Limb (tissue), 2 donors: ENCODE data around the gene CCSER2.
"Not testable (repeated sequence)": the region's sequence is repeated elsewhere in the genome, so short reads cannot be mapped to it uniquely, and the experiment has no call there.

Experiments used
- DNase-seq, 2 donors: peaks; one replicate each; pipeline ENCODE4 v3.0.0-alpha.2; 2016; ENCODE audit errors: extremely low spot score in 2 of 2

The CCSER2 gene

DNA sequence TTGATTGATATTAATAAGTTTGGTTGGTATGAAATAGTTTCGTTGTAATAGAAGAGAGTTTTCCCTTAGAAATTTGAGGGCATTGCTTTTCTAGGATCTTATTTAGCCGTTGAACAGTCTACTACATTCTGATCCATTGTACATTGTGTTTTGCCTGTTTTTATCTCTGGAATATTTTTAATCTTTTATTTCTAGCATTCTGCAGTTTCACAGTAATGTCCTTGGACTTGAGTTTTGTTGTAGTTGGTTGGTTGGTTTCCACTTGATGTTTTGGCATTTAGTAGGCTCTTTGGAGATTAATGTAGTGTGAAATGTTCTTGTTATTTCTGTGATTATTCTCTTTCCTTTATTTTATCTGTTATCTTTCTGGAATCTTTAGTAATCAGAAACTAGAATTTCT lies 112.4 kb downstream of the CCSER2 start:
- DNase-seq: no peak

GRCh38 chr10:84447701-84448400 lies 119.5 kb downstream of the CCSER2 start:
- DNase-seq: no peak

DNA sequence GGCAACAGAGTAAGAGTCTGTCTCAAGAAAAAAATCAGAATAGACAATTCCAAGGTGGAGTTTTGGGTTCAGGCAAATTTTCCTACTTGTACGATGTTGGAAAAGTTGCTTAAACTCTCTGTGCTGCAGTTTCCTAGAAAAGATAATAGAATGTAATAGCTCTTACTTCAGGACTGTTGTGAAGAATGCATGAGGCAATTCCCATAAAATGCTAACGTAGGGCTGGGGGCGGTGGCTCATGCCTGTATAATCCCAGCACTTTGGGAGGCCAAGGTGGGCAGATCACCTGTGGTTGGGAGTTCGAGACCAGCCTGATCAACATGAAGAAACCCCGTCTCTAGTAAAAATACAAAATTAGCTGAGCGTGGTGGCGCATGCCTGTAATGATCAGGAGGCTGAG lies 121.0 kb downstream of the CCSER2 start:
- not testable (repeated sequence) for DNase-seq

GRCh38 chr10:84452003-84452402 lies 123.6 kb downstream of the CCSER2 start:
- DNase-seq: no peak

GRCh38 chr10:84453303-84453702 lies 124.9 kb downstream of the CCSER2 start:
- DNase-seq: no peak

DNA sequence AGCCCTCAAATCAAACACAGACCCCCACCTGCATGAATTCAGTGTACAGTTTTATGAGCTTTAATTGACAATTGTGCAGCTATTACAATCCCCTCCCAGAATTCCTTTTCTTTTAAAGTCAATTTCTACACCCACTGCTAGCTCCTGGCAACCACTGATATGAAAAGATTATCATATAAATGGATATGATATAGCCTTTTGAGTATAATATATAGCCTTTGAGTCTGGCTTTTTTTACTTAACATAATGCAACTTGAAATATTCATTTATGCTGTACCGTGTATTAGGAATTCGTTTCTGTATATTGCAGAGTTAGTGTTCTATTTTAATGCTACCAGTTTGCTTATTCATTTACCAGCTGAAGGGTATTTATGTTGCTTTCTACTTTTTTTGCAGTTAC lies 127.7 kb downstream of the CCSER2 start:
- DNase-seq: no peak

DNA sequence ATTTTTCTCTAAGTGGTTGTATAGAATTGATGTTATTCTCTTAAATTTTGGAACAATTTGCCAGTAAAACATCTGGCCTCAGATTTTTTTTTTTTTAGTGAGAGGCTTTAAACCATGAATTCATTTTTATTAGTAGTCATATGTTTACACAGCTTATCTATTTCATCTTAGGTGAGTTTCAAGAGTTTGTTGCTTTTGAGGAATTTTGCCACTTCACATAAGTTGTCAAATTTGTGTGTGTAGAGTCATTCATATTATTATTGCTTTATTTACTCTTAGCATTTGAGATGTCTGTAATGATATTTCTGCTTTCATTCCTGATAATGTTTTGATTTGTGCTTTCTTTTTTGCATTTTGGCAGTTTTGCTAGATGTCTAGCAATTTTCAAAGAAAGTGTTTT lies 132.1 kb downstream of the CCSER2 start:
- no peak for DNase-seq

DNA sequence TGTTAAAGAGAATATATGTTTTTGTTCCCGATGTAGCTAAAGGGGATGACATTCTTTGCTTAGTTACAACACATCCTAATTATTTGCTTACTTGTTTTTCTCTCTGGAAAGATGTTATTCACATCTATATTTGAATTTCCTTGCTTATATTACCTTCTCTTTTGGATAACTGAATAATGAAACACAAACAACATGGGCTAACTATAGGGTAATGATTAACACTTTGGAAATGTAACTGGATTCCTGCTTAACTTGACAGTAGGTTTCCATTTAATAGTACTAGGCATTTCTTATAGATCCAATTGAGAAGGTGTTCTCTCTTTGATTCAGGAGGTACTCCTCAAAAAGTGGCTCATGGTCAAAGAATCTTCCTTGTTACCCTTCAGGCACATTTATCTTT lies 141.1 kb downstream of the CCSER2 start:
- DNase-seq: no peak

DNA sequence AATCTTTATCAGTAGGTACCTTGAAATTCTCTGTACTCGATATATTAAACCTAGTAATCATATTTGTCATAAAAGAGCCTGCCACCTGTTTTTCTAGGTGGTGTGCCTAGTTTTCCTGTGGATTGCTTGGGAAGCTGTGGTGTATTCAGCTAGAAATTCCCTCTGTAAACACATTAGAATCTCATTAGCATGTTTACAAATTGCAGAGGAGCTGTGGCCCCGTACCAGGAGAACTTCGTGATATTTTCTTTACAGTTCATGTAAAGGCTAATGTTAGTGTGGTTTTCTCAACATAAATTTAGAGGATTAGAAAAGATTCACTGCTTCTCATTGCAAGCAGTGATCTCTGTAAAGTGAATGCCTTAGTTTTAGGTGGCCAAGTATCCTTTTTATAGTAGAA lies 144.7 kb downstream of the CCSER2 start:
- no peak for DNase-seq

GRCh38 chr10:84477398-84478128 lies 149.2 kb downstream of the CCSER2 start:
- DNase-seq: no peak

DNA sequence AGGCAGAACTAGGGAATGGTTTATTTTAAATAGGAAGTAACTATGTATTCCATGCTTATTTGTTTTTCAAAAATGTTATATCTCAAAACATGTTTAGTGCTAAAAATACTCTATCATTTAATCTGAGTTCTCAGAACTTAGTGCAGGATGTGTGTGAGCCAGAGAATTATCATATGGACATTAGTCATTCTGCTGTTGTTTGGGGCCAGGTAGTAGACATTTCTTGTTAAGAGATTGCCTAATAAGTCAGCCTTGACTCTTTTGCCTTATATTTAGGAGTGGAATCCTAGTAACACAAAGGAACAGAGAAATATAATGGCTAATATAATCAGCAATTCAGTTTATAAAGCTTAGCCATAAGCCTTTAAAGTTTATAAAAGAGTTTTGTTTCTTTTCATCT lies 149.8 kb downstream of the CCSER2 start:
- no peak for DNase-seq

- DNase-seq: no peak
Measured at GRCh38 chr10:84478679-84479078, 150.3 kb downstream of the CCSER2 start.

DNA sequence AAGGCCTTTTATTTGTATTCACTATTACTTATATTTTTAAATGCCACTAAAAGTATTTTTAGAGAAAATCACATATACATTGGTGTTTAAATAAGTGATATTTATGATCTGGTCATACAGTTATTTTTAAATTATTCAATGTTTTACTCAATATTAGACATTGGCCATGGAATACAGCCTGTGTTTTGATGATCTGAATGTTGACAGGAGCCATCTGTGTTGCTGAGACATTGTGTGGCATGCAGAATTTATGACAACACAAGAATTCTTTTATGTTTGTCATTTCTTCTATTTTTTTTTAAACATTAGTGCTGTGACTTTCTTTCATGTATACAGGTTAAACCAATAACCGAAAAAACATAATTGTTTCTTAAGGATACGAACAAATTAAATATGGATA lies 156.2 kb downstream of the CCSER2 start:
- DNase-seq: no peak

GRCh38 chr10:84493361-84493760 lies 165.0 kb downstream of the CCSER2 start:
- no peak for DNase-seq

DNA sequence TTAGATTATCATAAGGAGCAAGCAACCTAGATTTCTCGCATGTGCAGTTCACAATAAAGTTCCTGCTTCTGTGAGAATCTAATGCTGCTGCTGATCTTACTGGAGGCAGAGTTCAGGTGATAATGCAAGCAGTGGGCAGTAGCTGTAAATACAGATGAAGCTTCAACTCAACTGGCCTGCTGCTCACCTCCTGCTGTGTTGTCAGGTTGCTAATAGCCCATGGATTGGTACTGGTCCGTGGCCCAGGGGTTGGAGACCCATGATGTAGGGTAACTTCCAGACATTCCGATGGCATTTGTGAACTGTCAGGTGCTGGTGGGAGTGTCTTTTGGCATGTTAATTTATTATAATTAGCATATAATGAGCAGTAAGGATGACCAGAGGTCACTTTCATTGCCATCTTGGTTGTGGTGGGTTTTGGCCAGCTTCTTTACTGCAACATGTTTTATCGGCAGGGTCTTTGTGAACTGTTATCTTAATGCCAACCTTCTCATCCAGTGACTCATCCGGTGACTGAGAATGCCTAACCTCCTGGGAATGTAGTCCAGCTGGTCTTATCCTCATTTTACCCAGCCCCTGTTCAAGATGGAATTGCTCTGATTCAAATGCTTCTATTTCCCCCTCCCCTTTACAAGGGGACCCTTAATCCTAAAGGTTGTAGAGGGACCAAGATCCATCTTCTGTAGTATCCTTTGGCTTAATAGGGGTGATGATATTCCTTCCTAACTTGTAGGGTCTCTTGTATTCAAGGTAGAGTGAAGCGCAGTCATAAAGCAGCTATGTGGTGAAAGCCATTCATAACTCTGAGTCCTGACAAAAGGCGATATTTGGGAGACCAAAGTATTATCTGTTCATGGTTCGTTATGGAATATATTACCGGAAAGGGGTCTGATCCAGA lies 165.8 kb downstream of the CCSER2 start:
- no peak for DNase-seq

- no peak for DNase-seq
Measured at GRCh38 chr10:84494849-84495180, 166.4 kb downstream of the CCSER2 start.

GRCh38 chr10:84497978-84498377 lies 169.6 kb downstream of the CCSER2 start:
- no peak for DNase-seq

DNA sequence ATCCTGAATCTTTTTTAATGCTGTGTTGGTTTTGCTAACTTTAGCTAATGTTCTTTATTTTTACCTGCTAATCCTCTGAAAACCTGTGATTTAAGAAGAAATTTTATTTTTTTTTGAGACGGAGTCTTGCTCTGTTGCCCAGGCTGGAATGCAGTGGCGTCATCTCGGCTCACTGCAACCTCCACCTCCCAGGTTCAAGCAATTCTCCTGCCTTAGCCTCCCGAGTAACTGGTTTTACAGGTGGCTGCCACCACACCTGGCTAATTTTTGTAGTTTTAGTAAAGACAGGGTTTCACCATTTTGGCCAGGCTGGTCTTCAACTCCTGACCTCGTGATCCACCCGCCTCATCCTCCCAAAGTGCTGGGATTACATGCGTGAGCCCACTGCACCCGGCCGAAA lies 170.7 kb downstream of the CCSER2 start:
- not testable (repeated sequence) for DNase-seq

- DNase-seq: no peak
Measured at GRCh38 chr10:84499846-84500245, 171.5 kb downstream of the CCSER2 start.

GRCh38 chr10:84510121-84510520 lies 181.7 kb downstream of the CCSER2 start:
- no peak for DNase-seq

GRCh38 chr10:84511106-84511505 lies 182.7 kb downstream of the CCSER2 start:
- DNase-seq: no peak

- DNase-seq: no peak
Measured at GRCh38 chr10:84511709-84512285, 183.4 kb downstream of the CCSER2 start.
